ENCODE data around the gene PALLD. TPM values are rescaled to one million over a fixed set of nuclear protein-coding genes. Genes with fewer than 3 reads are reported as not detected.

PALLD gene
- polyA plus RNA-seq, 1 donor (not counting 4 experiments of a cell fraction or from before 2014, with no cell fraction given) = 136 TPM

DNA sequence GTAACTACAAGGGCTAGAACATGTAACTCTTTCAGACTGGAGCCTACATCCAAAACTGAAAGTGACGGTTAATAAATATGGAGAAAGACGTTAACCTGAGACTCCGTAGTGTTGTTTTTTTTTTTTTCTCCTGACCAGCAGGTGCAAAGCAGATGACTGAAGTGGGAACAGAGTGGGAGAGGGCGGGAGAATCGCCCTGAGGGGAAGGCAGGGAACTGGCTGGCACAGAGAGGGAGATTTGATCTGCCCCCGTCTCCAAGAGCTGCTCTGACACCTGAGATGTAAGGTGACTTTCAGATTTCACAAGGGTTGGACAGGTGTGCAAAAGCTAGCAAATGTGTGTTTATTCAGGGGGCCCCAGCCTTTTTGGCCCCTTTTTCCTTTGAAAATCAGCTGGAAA lies 180.2 kb downstream of the PALLD start:
- Histone ChIP-seq H3K36me3 (ENCODE audit: control insufficient read depth in 2 of 2, extremely low read depth in 1 of 2, insufficient read depth in 2 of 2, low read length in 2 of 2) (no peaks in the 10 kb centered on the region), H3K79me2 (ENCODE audit: control insufficient read depth, insufficient read depth, low read length) (no peaks in the 10 kb centered on the region), H3K4me3 (ENCODE audit: control insufficient read depth in 2 of 3, extremely low read depth in 1 of 3, insufficient read depth in 2 of 3, low read depth in 1 of 3, low read length in 3 of 3) (no peak overlapping the region), H3K9ac (ENCODE audit: control insufficient read depth, extremely low read depth, insufficient read depth, low read length) (no peak overlapping the region), H4K20me1 (ENCODE audit: control insufficient read depth, extremely low read depth, insufficient read depth, low read length) (no peaks in the 10 kb centered on the region), H3K4me1 (ENCODE audit: control insufficient read depth, extremely low read depth, insufficient read depth, low read length) (no peaks in the 10 kb centered on the region), H2AFZ (ENCODE audit: control insufficient read depth, low read length) (no peak overlapping the region), H3K4me2 (ENCODE audit: control insufficient read depth, extremely low read depth, insufficient read depth, low read depth, low read length) (no peak overlapping the region), H3K9me3 (ENCODE audit: control insufficient read depth, low read depth, low read length) (no peaks in the 10 kb centered on the region), H3K27ac (ENCODE audit: control insufficient read depth, insufficient read depth, low read length) (no peak overlapping the region), H3K27me3 (ENCODE audit: control insufficient read depth, extremely low read depth, insufficient read depth, low read length) (no peaks in the 10 kb centered on the region), H3K9me1 (ENCODE audit: control insufficient read depth, extremely low read depth, insufficient read depth, low read length) (no peaks in the 10 kb centered on the region)
- DNase-seq (ENCODE audit: low read depth, low spot score) (no peak), FAIRE-seq (no peak)
- dilution Hi-C loops (cut with MboI; ENCODE audit: extremely low pct_ligation_motif_present, low sequenced_read_pairs) = no loop called here
- TF ChIP-seq, protein P1, sequence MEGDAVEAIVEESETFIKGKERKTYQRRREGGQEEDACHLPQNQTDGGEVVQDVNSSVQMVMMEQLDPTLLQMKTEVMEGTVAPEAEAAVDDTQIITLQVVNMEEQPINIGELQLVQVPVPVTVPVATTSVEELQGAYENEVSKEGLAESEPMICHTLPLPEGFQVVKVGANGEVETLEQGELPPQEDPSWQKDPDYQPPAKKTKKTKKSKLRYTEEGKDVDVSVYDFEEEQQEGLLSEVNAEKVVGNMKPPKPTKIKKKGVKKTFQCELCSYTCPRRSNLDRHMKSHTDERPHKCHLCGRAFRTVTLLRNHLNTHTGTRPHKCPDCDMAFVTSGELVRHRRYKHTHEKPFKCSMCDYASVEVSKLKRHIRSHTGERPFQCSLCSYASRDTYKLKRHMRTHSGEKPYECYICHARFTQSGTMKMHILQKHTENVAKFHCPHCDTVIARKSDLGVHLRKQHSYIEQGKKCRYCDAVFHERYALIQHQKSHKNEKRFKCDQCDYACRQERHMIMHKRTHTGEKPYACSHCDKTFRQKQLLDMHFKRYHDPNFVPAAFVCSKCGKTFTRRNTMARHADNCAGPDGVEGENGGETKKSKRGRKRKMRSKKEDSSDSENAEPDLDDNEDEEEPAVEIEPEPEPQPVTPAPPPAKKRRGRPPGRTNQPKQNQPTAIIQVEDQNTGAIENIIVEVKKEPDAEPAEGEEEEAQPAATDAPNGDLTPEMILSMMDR (optimal IDR thresholded peaks at IDR 0.05 in 1 of 3, IDR thresholded peaks at IDR 0.05 in 1 of 3, conservative IDR thresholded peaks at IDR 0.05 in 1 of 3; ENCODE audit: extremely low read depth in 1 of 3, insufficient read depth in 2 of 3, low read length in 3 of 3) = no peak
- TF ChIP-seq EZH2 (IDR thresholded peaks at IDR 0.05; ENCODE audit: low read length) = no peak

- Histone ChIP-seq H3K9me3 (ENCODE audit: control insufficient read depth, low read depth, low read length) (no peaks in the 10 kb centered on the region), H3K9me1 (ENCODE audit: control insufficient read depth, extremely low read depth, insufficient read depth, low read length) (no peaks in the 10 kb centered on the region), H3K9ac (ENCODE audit: control insufficient read depth, extremely low read depth, insufficient read depth, low read length) (no peak overlapping the region), H3K4me2 (ENCODE audit: control insufficient read depth, extremely low read depth, insufficient read depth, low read depth, low read length) (no peak overlapping the region), H3K4me3 (ENCODE audit: control insufficient read depth in 2 of 3, extremely low read depth in 1 of 3, insufficient read depth in 2 of 3, low read depth in 1 of 3, low read length in 3 of 3) (no peak overlapping the region), H4K20me1 (ENCODE audit: control insufficient read depth, extremely low read depth, insufficient read depth, low read length) (no peaks in the 10 kb centered on the region), H3K4me1 (ENCODE audit: control insufficient read depth, extremely low read depth, insufficient read depth, low read length) (no peaks in the 10 kb centered on the region), H2AFZ (ENCODE audit: control insufficient read depth, low read length) (no peak overlapping the region), H3K36me3 (ENCODE audit: control insufficient read depth in 2 of 2, extremely low read depth in 1 of 2, insufficient read depth in 2 of 2, low read length in 2 of 2) (no peaks in the 10 kb centered on the region), H3K27ac (ENCODE audit: control insufficient read depth, insufficient read depth, low read length) (no peak overlapping the region), H3K79me2 (ENCODE audit: control insufficient read depth, insufficient read depth, low read length) (no peaks in the 10 kb centered on the region), H3K27me3 (ENCODE audit: control insufficient read depth, extremely low read depth, insufficient read depth, low read length) (no peaks in the 10 kb centered on the region)
- FAIRE-seq (no peak), DNase-seq (ENCODE audit: low read depth, low spot score) (no peak)
- TF ChIP-seq EZH2 (IDR thresholded peaks at IDR 0.05; ENCODE audit: low read length) = no peak
- TF ChIP-seq, protein P1 (optimal IDR thresholded peaks at IDR 0.05 in 1 of 3, IDR thresholded peaks at IDR 0.05 in 1 of 3, conservative IDR thresholded peaks at IDR 0.05 in 1 of 3; ENCODE audit: extremely low read depth in 1 of 3, insufficient read depth in 2 of 3, low read length in 3 of 3) = no peak
- dilution Hi-C loops (cut with MboI; ENCODE audit: extremely low pct_ligation_motif_present, low sequenced_read_pairs) = no loop called here
Observed at GRCh38 chr4:168677879-168678278, 181.0 kb downstream of the PALLD start.

Measured in keratinocyte (primary cell).